ENCODE results near the gene ZBTB6. TPM values are rescaled to one million over a fixed set of nuclear protein-coding genes. Genes with fewer than 3 reads are reported as not detected.

Gene ZBTB6
- total and polyA plus RNA-seq, 2 of the 4 experiments (the other 2 are of a cell fraction): 2.6 to 11.7 TPM

DNA sequence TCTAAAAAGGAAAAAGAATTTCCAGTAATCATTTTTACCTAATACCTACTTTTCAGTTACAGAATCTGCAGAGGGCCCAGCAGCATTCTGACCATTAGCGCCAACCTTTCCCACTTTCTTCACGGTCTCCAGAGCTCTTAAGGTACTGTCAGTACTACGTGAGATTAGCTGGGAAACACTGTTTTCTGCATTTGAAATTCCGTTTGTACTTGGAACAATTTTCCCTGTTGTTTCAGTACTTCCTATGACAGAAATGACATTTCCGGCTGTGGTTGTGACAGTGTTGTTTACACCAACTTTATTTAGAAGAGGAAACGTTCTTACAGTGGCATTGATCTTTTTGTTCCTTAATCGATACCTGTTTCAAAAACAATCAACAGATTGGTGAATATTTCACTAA, 47.8 kb downstream of the ZBTB6 start:
- Histone ChIP-seq H3K23ac (ENCODE audit: low read depth, low read length) (no peak overlapping the region), H2BK5ac (ENCODE audit: low read depth, low read length, poor library complexity, severe bottlenecking) (no peak overlapping the region), H4K5ac (ENCODE audit: low read depth, low read length) (no peak overlapping the region), H2BK20ac (ENCODE audit: low read depth, low read length) (no peak overlapping the region), H2AK5ac (ENCODE audit: low read depth, low read length) (no peak overlapping the region), H2AFZ (replicated peaks; ENCODE audit: low read length, poor library complexity) (no peak overlapping the region), H3K4me3 (ENCODE audit: insufficient read depth, low read depth, low read length) (no peak overlapping the region), H4K20me1 (ENCODE audit: insufficient read depth, low read length) (no peaks in the 10 kb centered on the region), H3K27ac (ENCODE audit: insufficient read depth, low read length) (no peak overlapping the region), H3K18ac (ENCODE audit: low read depth, low read length) (no peak overlapping the region), H3K36me3 (ENCODE audit: control insufficient read depth, insufficient read depth, low read length) (peaks cover 15% of the 10 kb centered on the region), H3K56ac (ENCODE audit: extremely low read depth, insufficient read depth, low read length) (no peak overlapping the region), H3K27me3 (ENCODE audit: control insufficient read depth, insufficient read depth, low read length) (no peaks in the 10 kb centered on the region), H3K14ac (replicated peaks; ENCODE audit: low read depth, low read length) (no peak overlapping the region), H3K4me1 (ENCODE audit: control insufficient read depth, insufficient read depth, low read length) (no peaks in the 10 kb centered on the region; the same call in 1 of the 2 replicates), H4K91ac (ENCODE audit: insufficient read depth, low read depth, low read length) (no peak overlapping the region), H3K79me1 (ENCODE audit: low read depth in 1 of 2, low read length in 2 of 2) (peaks cover 3 to 6% of the 10 kb centered on the region in 2 experiments; a peak in 2 of 4 replicates), H3K9me3 (ENCODE audit: control insufficient read depth, insufficient read depth, low read length) (no peaks in the 10 kb centered on the region), H4K8ac (ENCODE audit: low read depth in 2 of 2, low read length in 2 of 2) (no peak overlapping the region), H2BK15ac (ENCODE audit: low read depth, low read length) (no peak overlapping the region), H3K9ac (ENCODE audit: low read depth, low read length) (no peak overlapping the region), H3K9me1 (ENCODE audit: insufficient read depth, low read length) (peaks cover 2% of the 10 kb centered on the region; the same call in 1 of the 2 replicates), H2BK120ac (ENCODE audit: low read depth, low read length) (no peak overlapping the region), H2AK9ac (replicated peaks; ENCODE audit: low read depth, low read length, poor library complexity) (no peak overlapping the region), H3K4ac (ENCODE audit: low read depth, low read length) (no peak overlapping the region), H3K4me2 (ENCODE audit: low read depth, low read length) (no peak overlapping the region)
- DNase-seq (no peak), ATAC-seq (ENCODE audit: low read depth) (no peak)
- ChIA-PET CTCF (interaction anchor here (0.6 kb wide), 1 partner anchor 483 kb away, joined by 4 read pairs; no protein-coding TSS in a partner anchor), POLR2A (ENCODE audit: unreplicated experiment) (no interaction called here)
- in situ Hi-C loops (cut with MboI; ENCODE audit: low sequenced_read_pairs): no loop called here
- dilution Hi-C loops (cut with HindIII; ENCODE audit: low sequenced_read_pairs, unreplicated experiment): no loop called here
- no TSS peak for BruUV-seq (replicated peaks)
- WGBS, 2 experiments (ENCODE audit: extremely low coverage in 2 of 2, insufficient read length in 1 of 2): no CpG with 5 or more reads among the region's 7 CpGs
- TF ChIP-seq, protein P1, sequence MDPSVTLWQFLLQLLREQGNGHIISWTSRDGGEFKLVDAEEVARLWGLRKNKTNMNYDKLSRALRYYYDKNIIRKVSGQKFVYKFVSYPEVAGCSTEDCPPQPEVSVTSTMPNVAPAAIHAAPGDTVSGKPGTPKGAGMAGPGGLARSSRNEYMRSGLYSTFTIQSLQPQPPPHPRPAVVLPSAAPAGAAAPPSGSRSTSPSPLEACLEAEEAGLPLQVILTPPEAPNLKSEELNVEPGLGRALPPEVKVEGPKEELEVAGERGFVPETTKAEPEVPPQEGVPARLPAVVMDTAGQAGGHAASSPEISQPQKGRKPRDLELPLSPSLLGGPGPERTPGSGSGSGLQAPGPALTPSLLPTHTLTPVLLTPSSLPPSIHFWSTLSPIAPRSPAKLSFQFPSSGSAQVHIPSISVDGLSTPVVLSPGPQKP (IDR thresholded peaks at IDR 0.05; ENCODE audit: borderline replicate concordance, low read depth, low read length): no peak
- TF ChIP-seq FOS (IDR thresholded peaks at IDR 0.05; ENCODE audit: low read depth, low read length): no peak
- no peak for TF ChIP-seq RAD21 (IDR thresholded peaks at IDR 0.05; ENCODE audit: low read length)
- no peak for TF ChIP-seq POLR2A (IDR thresholded peaks at IDR 0.05; ENCODE audit: low read depth, low read length)
- no peak for TF ChIP-seq SMC3 (IDR thresholded peaks at IDR 0.05; ENCODE audit: low read depth, low read length)
- no peak for TF ChIP-seq NFE2L2 (IDR thresholded peaks at IDR 0.05; ENCODE audit: low read depth, low read length)
- no peak for TF ChIP-seq RFX5 (IDR thresholded peaks at IDR 0.05; ENCODE audit: low read depth, low read length)
- no peak for TF ChIP-seq CHD1 (IDR thresholded peaks at IDR 0.05; ENCODE audit: low read depth, low read length)
- TF ChIP-seq MAFK (IDR thresholded peaks at IDR 0.05; ENCODE audit: low read depth, low read length): no peak
- no peak for TF ChIP-seq CEBPB (IDR thresholded peaks at IDR 0.05; ENCODE audit: low read depth, low read length)
- TF ChIP-seq BHLHE40 (IDR thresholded peaks at IDR 0.05; ENCODE audit: low read depth, low read length): no peak
- TF ChIP-seq MAZ (IDR thresholded peaks at IDR 0.05; ENCODE audit: borderline replicate concordance, low read depth, low read length): no peak
- TF ChIP-seq, protein P2, sequence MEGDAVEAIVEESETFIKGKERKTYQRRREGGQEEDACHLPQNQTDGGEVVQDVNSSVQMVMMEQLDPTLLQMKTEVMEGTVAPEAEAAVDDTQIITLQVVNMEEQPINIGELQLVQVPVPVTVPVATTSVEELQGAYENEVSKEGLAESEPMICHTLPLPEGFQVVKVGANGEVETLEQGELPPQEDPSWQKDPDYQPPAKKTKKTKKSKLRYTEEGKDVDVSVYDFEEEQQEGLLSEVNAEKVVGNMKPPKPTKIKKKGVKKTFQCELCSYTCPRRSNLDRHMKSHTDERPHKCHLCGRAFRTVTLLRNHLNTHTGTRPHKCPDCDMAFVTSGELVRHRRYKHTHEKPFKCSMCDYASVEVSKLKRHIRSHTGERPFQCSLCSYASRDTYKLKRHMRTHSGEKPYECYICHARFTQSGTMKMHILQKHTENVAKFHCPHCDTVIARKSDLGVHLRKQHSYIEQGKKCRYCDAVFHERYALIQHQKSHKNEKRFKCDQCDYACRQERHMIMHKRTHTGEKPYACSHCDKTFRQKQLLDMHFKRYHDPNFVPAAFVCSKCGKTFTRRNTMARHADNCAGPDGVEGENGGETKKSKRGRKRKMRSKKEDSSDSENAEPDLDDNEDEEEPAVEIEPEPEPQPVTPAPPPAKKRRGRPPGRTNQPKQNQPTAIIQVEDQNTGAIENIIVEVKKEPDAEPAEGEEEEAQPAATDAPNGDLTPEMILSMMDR (conservative IDR thresholded peaks at IDR 0.05; ENCODE audit: low read depth, low read length): no peak
- TF ChIP-seq, protein P3, sequence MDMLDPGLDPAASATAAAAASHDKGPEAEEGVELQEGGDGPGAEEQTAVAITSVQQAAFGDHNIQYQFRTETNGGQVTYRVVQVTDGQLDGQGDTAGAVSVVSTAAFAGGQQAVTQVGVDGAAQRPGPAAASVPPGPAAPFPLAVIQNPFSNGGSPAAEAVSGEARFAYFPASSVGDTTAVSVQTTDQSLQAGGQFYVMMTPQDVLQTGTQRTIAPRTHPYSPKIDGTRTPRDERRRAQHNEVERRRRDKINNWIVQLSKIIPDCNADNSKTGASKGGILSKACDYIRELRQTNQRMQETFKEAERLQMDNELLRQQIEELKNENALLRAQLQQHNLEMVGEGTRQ (IDR thresholded peaks at IDR 0.05; ENCODE audit: low read depth, low read length): no peak
- TF ChIP-seq MXI1 (IDR thresholded peaks at IDR 0.05; ENCODE audit: borderline replicate concordance, low read depth, low read length): no peak
- intact Hi-C loops (cut with micrococcal nuclease): no loop called here

All from IMR-90 (cell line).